ENCODE measurements around the gene ZNF385D. TPM values are rescaled to one million over a fixed set of nuclear protein-coding genes. Genes with fewer than 3 reads are reported as not detected.
"Not testable (repeated sequence)": the region's sequence is repeated elsewhere in the genome, so short reads cannot be mapped to it uniquely, and the experiment has no call there.

Gene ZNF385D
- total RNA-seq, 6 experiments from 2014 or later, result 0.06 to 2.7 (median 0.59) TPM; not detected in 1

DNA sequence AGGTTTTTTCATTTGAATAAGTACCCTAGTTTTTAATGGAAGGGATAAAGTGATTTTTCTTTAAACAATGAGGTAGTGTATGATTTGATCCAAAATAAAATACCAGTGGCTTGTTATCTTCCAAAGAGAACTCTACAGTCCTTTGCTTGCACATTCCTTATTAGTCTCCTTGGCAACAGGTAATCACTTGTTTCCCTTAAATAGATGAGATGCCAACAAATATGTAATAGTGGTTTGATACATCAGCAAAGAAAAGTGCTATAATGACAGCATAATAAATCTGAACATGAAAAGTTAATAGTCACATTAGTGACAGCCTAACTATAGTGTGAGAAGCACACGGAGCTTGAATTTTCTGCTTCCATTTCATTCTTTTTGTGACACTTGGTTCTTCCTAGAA lies 360.2 kb downstream of the ZNF385D start:
- Histone ChIP-seq H3K9me3 (no peaks in the 10 kb centered on the region), H3K27me3 (no peaks in the 10 kb centered on the region), H3K4me3 (no peak overlapping the region), H3K36me3 (no peaks in the 10 kb centered on the region), H3K4me1 (no peaks in the 10 kb centered on the region), H3K27ac (no peak overlapping the region)
- WGBS (ENCODE audit: insufficient coverage, low coverage, low lambda C conversion rate, missing lambda C conversion rate), result 19% methylated on average over 1 of the region's 1 CpG
- TF ChIP-seq, protein P1, sequence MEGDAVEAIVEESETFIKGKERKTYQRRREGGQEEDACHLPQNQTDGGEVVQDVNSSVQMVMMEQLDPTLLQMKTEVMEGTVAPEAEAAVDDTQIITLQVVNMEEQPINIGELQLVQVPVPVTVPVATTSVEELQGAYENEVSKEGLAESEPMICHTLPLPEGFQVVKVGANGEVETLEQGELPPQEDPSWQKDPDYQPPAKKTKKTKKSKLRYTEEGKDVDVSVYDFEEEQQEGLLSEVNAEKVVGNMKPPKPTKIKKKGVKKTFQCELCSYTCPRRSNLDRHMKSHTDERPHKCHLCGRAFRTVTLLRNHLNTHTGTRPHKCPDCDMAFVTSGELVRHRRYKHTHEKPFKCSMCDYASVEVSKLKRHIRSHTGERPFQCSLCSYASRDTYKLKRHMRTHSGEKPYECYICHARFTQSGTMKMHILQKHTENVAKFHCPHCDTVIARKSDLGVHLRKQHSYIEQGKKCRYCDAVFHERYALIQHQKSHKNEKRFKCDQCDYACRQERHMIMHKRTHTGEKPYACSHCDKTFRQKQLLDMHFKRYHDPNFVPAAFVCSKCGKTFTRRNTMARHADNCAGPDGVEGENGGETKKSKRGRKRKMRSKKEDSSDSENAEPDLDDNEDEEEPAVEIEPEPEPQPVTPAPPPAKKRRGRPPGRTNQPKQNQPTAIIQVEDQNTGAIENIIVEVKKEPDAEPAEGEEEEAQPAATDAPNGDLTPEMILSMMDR (IDR thresholded peaks at IDR 0.05), result no peak
- TF ChIP-seq POLR2A (IDR thresholded peaks at IDR 0.05), result no peak
- intact Hi-C loops (cut with DNase I), result no loop called here
- DNase-seq (no peak), ATAC-seq (no peak)

DNA sequence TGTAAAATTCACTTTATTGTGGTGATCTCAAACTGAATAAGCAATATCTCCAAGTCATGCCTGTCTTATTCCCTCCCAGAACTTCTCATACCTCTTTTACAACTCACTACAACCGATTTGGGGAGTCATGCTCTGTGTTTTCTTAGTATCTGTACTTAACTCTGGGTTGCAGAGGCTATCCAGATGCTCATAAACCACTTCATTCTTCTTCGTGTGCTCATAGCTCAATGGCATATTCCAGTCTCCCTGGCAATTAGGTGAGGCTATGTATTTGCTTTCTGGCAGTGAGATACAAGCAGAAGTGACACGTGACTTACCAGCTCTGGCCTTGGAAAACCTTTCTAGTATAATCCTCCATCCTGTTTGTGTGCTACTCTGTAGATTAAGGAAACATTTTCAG lies 360.9 kb downstream of the ZNF385D start:
- no peak for DNase-seq
- TF ChIP-seq POLR2A (IDR thresholded peaks at IDR 0.05), result no peak
- TF ChIP-seq, protein P1 (IDR thresholded peaks at IDR 0.05), result no peak
- intact Hi-C loops (cut with DNase I), result no loop called here
- Histone ChIP-seq H3K4me1 (no peaks in the 10 kb centered on the region), H3K36me3 (no peaks in the 10 kb centered on the region), H3K9me3 (no peaks in the 10 kb centered on the region), H3K27ac (no peak overlapping the region), H3K27me3 (no peaks in the 10 kb centered on the region), H3K4me3 (no peak overlapping the region)
- WGBS (ENCODE audit: insufficient coverage, low coverage, low lambda C conversion rate, missing lambda C conversion rate), result 16% methylated on average over 3 of the region's 3 CpGs
- ATAC-seq, result no peak

DNA sequence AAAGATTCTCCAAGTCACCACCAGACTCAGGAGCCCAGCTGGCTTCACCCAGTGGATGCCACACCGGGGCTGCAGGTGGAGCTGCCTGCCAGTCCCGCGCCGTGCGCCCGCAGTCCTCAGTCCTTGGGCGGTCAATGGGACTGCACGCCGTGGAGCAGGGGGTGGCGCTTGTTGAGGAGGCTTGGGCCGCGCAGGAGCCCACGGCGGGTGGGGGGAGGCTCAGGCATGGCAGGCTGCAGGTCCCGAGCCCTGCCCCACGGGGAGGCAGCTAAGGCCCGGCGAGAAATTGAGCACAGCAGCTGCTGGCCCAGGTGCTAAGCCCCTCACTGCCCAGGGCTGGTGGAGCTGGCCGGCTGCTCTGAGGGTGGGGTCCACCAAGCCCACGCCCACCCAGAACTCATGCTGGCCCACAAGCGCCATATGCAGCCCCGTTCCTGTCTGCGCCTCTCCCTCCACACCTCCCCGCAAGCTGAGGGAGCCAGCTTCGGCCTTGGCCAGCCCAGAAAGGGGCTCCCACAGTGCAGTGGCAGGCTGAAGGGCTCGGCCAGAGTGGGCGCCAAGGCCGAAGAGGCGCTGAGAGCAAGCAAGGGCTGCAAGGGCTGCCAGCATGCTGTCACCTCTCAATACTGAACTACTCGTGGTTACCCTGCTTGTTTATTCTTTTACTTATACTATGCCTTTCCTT lies 363.7 kb downstream of the ZNF385D start:
- DNase-seq; H3K27ac ChIP-seq; H3K4me1 ChIP-seq; intact Hi-C loops (cut with DNase I); ATAC-seq; H3K9me3 ChIP-seq; H3K27me3 ChIP-seq; H3K36me3 ChIP-seq; H3K4me3 ChIP-seq: not testable (repeated sequence)
- 40% methylated on average over 3 of the region's 30 CpGs for WGBS (ENCODE audit: insufficient coverage, low coverage, low lambda C conversion rate, missing lambda C conversion rate)

DNA sequence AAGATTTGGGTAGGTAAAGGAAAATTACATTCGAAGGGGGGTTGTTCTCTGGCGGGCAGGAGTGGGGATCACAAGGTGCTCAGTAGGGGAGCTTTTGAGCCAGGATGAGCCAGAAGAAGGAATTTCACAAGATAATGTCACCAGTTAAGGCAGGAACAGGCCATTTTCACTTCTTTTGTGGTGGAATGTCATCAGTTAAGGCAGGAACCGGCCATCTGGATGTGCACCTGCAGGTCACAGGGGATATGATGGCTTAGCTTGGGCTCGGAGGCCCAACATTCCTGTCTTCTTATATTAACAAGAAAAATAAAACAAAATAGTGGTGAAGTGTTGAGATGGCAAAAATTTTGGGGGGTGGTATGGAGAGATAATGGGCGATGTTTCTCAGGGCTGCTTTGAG lies 373.0 kb downstream of the ZNF385D start:
- H3K27ac ChIP-seq; H3K9me3 ChIP-seq; H3K36me3 ChIP-seq; ATAC-seq; DNase-seq; H3K27me3 ChIP-seq; H3K4me1 ChIP-seq; H3K4me3 ChIP-seq; intact Hi-C loops (cut with DNase I): not testable (repeated sequence)
- WGBS (ENCODE audit: insufficient coverage, low coverage, low lambda C conversion rate, missing lambda C conversion rate), result 60% methylated on average over 4 of the region's 5 CpGs

DNA sequence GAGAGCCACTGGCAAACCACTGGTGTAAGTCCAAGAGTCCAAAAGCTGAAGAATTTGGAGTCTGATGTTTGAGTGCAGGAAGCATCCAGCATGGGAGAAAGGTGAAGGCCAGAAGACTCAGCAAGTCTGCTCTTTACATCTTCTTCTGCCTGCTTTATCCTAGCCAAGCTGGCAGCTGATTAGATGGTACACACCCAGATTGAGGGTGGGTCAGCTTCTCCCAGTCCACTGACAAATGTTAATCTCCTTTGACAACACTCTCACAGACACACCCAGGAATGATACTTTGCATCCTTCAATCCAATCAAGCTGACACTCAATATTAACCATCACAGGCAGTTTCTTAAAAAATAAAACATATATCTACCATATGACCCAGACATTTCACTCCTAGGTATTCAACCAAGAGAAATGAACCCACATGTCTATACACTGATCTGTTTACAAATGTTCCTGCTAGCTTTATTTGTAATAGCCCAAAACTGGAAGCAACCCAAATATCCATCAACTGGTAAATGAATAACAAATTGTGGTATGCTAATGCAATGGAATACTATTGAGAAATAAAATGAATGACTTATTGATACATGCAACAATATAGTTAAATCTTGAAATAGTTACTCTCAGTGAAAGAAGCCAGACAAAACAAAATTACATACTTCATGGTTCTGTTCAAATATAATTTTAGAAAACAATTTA lies 373.8 kb downstream of the ZNF385D start:
- H3K27ac ChIP-seq, result no peak overlapping the region
- no peaks in the 10 kb centered on the region for H3K4me1 ChIP-seq
- intact Hi-C loops (cut with DNase I), result no loop called here
- H3K36me3 ChIP-seq, result no peaks in the 10 kb centered on the region
- no peaks in the 10 kb centered on the region for H3K27me3 ChIP-seq
- ATAC-seq (no peak), DNase-seq (no peak)
- H3K9me3 ChIP-seq, result no peaks in the 10 kb centered on the region
- TF ChIP-seq, protein P1 (IDR thresholded peaks at IDR 0.05), result no peak
- TF ChIP-seq POLR2A (IDR thresholded peaks at IDR 0.05), result no peak
- H3K4me3 ChIP-seq, result no peak overlapping the region

Measured in right lobe of liver (tissue), 6 donors.